Measurements from ENCODE around the gene LKAAEAR1.

DNA sequence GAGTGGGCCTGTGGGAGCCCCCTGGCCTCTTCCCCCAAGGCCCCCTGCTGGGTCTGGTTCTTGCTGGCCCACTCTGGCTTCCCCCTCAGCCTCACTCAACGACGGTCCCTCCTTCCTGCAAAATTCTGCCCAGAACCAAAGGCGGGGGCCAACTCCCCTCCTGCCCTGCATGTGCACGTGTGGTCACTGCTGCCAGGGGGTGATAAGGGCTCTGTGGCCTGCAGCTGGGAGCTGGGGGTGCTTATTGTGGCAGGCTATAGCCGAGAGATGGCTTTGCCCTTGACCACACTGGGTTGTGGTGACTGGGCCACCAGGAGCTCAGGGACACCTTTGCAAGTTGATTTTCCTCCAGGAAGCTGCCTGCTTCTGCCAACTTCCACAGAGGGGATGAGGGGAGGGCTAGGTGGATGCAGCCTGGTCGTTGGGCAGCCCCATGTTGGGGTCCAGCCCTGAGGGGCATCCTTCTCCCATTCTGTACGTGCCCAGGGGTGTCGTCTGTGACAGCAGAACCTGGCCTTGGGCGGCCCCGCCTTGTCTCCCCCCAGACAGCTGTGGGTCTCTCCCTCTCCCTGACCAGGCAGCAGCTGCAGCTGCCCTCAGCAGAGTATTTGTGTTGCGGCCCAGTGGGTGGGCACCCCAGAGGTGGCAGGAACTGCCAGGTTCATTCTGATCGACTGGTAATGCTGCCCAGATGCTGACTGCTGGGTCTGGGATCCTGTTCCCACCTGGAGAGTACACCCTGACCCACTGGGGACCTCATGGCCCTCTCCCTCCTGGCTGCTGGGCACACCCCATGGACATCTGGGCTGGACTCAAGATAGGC, 15.6 kb downstream of the LKAAEAR1 start:
- TF ChIP-seq, protein P1, sequence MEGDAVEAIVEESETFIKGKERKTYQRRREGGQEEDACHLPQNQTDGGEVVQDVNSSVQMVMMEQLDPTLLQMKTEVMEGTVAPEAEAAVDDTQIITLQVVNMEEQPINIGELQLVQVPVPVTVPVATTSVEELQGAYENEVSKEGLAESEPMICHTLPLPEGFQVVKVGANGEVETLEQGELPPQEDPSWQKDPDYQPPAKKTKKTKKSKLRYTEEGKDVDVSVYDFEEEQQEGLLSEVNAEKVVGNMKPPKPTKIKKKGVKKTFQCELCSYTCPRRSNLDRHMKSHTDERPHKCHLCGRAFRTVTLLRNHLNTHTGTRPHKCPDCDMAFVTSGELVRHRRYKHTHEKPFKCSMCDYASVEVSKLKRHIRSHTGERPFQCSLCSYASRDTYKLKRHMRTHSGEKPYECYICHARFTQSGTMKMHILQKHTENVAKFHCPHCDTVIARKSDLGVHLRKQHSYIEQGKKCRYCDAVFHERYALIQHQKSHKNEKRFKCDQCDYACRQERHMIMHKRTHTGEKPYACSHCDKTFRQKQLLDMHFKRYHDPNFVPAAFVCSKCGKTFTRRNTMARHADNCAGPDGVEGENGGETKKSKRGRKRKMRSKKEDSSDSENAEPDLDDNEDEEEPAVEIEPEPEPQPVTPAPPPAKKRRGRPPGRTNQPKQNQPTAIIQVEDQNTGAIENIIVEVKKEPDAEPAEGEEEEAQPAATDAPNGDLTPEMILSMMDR (IDR thresholded peaks at IDR 0.05): no peak
- TF ChIP-seq ZFX (IDR thresholded peaks at IDR 0.05; ENCODE audit: borderline replicate concordance): no peak
